Heart left ventricle (tissue), 13 donors: Measurements from ENCODE around the gene RNF111.

Source experiments
- POLR2A ChIP-seq, 2 donors: fragments of 450-650 bp; IDR thresholded peaks; one replicate each; pipeline ENCODE4 v1.6.1; 2017; ENCODE audit warnings: antibody characterized with exemption in 2 of 2, mild to moderate bottlenecking in 2 of 2, moderate library complexity in 2 of 2
- TF ChIP-seq, protein P1 (sequence below), 12 donors: fragments of 200-600 bp; sonication (generic) in 4 of 12; IDR thresholded peaks; one replicate each; pipeline versions ENCODE4 v1.5.0 to v1.8.0; 2018 to 2022; ENCODE audit warnings: antibody characterized with exemption in 12 of 12, mild to moderate bottlenecking in 5 of 12
- donor health status: ischemic (EF 13 %, LVEDD 7.1; RV severe dilation, severe dysfunction).
- donor health status: DM: no; HTN: yes; CAD: no.
- donor health status: DM: no; HTN: no; CAD: no.
- donor health status: ischemic (EF 25% LVEDD 6.9; RV normal size, moderate dysfunction).
- donor health status: ischemic (EF 25% LVEDD 5.7; RV mildly dilated, moderate dysfunction).
- donor health status: ischemic (EF 35%, LVEDD 5.7; RV mildly dilated, moderate dysfunction).
- donor health status: nonischemic (EF 11% LVEDD 7.7; RV severe dilation, severe dysfunction).
- donor health status: DM: yes; HTN: yes; CAD: no.
- donor health status: PGD.
- donor health status: ischemic (EF 29% LVEDD 5.4; RV normal size, mild dysfunction).
- donor health status: nonischemic (EF 23%, LVEDD 6.1; RV moderate dilation, normal function).

DNA sequence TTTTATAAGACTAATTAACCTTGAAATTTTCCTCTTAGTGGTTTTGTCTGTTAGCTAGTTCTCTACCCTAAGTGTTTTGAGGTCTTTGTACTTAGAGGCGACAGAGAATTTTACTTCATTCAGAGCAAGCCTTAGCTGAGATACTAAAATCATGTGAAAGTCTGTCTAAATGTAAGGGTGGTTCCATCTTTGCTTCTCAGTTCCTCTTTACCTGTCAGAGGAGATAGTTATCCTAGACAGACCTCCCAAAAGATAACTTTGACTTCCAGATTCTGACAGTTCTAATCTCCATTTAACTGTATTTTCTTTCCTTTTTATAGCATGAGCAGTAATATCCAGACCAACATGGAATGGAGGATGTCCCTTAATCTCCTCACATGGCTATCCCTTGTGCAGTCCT is 34.7 kb downstream of the RNF111 start:
- TF ChIP-seq, protein P1, sequence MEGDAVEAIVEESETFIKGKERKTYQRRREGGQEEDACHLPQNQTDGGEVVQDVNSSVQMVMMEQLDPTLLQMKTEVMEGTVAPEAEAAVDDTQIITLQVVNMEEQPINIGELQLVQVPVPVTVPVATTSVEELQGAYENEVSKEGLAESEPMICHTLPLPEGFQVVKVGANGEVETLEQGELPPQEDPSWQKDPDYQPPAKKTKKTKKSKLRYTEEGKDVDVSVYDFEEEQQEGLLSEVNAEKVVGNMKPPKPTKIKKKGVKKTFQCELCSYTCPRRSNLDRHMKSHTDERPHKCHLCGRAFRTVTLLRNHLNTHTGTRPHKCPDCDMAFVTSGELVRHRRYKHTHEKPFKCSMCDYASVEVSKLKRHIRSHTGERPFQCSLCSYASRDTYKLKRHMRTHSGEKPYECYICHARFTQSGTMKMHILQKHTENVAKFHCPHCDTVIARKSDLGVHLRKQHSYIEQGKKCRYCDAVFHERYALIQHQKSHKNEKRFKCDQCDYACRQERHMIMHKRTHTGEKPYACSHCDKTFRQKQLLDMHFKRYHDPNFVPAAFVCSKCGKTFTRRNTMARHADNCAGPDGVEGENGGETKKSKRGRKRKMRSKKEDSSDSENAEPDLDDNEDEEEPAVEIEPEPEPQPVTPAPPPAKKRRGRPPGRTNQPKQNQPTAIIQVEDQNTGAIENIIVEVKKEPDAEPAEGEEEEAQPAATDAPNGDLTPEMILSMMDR (IDR thresholded peaks at IDR 0.05): no peak
- TF ChIP-seq POLR2A (IDR thresholded peaks at IDR 0.05): no peak
